ENCODE results near the gene KIRREL1.
"Not testable (repeated sequence)": the region's sequence is repeated elsewhere in the genome, so short reads cannot be mapped to it uniquely, and the experiment has no call there.

Gene KIRREL1

GRCh38 chr1:158112994-158113758, 119.7 kb downstream of the KIRREL1 start:
- peak; percentile 10 to 47 for DNase-seq

DNA sequence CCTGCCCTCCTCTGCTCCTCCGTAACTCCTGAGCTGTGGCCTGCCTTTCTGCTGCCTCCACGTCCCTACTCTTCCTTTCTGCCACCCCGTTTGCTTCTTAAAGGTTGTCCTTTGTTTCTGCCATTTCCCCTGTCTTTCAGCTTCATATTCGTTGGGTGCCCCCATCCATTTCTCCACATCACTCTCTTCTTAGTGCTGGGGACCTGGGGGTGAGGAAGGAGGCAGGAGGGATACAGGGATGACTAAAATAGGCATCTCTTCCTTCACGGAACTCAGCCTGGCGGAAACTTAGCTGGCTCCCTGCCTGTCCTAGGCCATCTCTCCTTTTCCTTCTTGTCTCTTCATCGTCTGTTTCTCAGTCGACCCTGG, 120.3 kb downstream of the KIRREL1 start:
- no peak for DNase-seq

GRCh38 chr1:158115126-158115525, 121.7 kb downstream of the KIRREL1 start:
- no peak for DNase-seq

- no peak for DNase-seq
Observed at GRCh38 chr1:158116311-158117167, 123.1 kb downstream of the KIRREL1 start.

- DNase-seq: peak; percentile 37 to 55
Observed at GRCh38 chr1:158117854-158118704, 124.6 kb downstream of the KIRREL1 start.

DNA sequence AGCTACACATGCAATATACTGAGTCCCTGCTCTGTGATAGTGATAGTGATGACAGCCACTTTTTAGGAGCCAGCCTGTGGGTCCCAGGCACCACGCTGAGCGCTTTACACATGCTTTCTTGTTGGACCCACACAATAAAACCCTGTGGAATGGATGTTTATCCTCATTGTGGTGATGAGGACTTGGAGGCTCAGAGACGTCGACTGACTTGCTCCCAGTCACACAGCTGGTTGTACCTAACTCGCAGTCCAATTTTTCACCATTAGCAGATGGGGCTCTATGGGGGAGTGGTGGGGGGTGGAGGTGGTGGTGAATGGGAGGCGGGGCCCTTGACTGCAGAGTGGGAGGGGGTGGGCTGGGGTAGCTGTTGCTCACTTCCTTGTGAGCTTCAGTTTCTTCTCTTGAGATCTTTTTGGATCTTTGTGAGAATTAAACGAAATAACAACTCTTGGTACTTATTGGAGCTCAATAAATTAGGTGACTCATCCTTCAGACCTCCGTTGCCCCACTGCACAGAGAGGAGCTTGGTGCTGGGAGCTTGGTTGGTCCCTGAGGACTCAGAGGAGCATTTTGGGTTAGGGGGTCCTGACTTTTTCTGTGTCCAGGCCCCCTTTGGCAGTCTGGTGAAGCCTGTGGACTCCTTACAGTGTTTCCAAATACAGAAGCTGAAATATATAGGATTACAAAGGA, 125.4 kb downstream of the KIRREL1 start:
- DNase-seq: no peak

GRCh38 chr1:158119976-158120653, 126.7 kb downstream of the KIRREL1 start:
- no peak for DNase-seq

DNA sequence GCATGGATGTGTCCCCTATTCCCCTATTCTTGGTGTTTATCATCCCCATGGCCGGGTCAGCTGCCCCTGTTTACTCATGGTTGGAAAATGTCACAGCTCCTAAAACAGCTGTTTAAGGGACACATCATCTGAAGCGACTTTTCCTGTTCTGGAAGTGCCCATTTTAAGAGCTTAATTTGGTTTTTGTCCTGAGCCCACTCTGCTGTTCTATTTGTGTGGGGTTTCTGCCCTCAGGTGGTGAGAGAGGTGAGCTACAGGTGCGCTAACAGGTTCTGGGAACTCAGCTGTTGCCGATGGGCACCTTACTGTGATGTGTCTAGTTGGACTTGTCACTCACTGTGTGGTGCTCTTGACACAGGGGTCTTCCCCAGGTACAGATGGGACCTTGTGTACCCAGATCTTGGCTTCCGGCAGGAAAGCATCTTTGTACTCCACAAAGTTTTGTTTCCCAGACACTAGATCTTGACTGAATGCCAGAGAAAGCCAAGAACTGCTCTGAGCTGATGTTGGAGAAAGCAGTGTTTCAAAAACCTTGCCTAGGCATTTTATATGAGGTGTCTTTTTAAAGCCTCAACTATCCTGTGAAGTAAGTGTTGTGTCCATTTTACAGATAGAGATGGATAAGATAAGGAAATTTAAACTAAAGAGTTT, 128.3 kb downstream of the KIRREL1 start:
- DNase-seq: peak; percentile 29 to 30

- DNase-seq: no peak
Observed at GRCh38 chr1:158122833-158123388, 129.5 kb downstream of the KIRREL1 start.

- DNase-seq: no peak
Observed at GRCh38 chr1:158124034-158124433, 130.6 kb downstream of the KIRREL1 start.

DNA sequence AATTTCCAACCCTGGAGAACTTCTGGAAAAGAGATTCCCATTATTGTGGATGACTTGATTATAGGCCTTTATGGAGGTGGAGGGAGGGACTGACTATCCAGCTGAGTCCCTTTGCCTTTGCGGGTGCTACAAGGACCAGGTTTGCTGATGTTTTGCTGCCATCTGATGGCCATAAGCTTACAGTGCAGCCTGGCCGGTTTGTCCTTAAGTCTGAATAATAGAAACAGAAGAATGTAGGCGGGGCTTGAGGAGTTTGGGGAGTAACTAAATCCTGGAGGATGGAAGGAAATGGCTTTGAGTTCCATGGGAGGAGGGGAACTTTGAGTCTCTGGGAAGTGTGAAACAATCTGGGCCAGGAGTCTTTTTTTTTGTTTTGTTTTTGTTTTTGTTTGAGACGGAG, 131.6 kb downstream of the KIRREL1 start:
- peak; percentile 77 for DNase-seq

DNA sequence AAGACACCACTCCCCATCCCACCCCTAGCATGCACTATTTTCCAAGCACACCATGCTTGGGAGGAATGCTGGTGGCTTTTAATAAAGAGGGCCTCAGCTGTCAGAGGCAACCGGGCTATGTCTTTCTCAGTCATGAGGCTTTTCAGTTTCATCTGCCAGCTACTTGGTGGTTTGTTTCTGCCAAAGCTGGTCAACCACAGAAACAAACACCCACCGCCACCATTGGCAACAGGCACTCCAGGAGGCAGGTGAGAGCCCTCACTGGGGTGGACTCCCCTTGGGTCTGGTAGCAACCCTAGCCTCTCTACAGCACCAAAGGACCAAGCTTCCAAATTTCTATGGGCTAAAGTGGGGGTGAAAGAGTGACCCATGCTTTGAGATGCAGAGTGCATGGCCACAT, 133.0 kb downstream of the KIRREL1 start:
- DNase-seq: no peak

DNA sequence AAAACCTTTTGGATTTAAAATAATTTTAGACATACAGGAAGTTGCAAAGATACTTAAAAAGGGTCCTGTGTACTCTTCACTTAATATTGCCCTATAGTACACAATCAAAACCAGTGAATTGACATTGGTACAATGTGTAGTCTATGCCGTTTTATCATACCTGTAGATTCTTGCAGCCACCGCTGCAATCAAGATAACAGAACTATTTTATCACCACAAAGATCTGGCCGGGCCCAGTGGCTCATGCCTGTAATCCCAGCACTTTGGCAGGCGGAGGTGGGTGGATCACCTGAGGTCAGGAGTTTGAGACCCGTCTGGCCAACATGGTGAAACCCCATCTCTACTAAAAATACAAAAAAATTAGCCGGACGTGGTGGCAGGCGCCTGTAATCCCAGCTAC, 135.1 kb downstream of the KIRREL1 start:
- not testable (repeated sequence) for DNase-seq

- no peak for DNase-seq
Observed at GRCh38 chr1:158131217-158131616, 137.8 kb downstream of the KIRREL1 start.

- no peak for DNase-seq
Observed at GRCh38 chr1:158140764-158141192, 147.3 kb downstream of the KIRREL1 start.

GRCh38 chr1:158145173-158145719, 151.8 kb downstream of the KIRREL1 start:
- no peak for DNase-seq

DNA sequence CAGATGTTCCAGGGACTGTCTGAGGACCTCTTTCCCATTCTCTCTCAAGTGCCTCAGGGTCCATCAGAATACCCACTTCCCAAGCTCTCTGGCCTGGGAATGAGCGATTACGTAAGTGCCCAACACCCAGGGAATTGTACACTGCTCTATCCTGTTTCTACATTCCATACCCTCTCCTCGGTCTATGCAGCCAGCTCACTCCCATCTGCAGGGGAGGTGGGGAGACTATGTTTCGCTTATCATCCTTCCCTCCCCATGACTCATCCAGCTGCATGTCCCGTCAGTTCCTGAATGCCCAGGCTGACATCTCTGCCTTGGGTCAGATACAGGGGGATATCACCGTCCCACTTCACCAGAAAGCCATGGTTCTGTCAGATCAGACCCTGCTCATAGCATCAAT, 152.7 kb downstream of the KIRREL1 start:
- DNase-seq: no peak

GRCh38 chr1:158146739-158147138, 153.3 kb downstream of the KIRREL1 start:
- no peak for DNase-seq

- no peak for DNase-seq
Observed at GRCh38 chr1:158147401-158147800, 154.0 kb downstream of the KIRREL1 start.

DNA sequence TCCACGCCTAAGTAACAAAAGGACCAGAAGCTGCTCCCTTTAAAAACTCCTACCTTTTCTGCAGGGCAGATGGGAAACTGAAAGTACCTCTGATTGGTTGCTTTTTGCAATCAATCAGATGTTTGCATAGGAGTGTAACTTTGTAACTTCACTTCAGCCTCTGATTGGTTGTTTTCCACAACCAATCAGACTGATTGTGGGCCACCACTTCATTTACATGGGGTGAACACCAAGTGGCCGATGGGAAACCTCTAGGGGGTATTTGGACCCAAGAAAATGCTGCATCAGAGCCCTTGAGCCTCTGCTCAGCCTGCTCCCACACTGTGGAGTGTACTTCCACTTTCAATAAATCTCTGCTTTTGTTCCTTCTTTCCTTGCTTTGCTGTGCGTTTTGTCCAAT, 154.4 kb downstream of the KIRREL1 start:
- DNase-seq: peak in 1 of 2 donors; percentile 5

GRCh38 chr1:158148468-158148867, 155.0 kb downstream of the KIRREL1 start:
- DNase-seq: no peak
